Kidney capillary endothelial cell (primary cell): ENCODE data around the gene XCR1.
"Not testable (repeated sequence)": the region's sequence is repeated elsewhere in the genome, so short reads cannot be mapped to it uniquely, and the experiment has no call there.

Experiments
- DNase-seq: peaks from one replicate; pipeline ENCODE4 v3.0.0-alpha.2; 2018; ENCODE audit warnings: low spot score

XCR1 gene, protein sequence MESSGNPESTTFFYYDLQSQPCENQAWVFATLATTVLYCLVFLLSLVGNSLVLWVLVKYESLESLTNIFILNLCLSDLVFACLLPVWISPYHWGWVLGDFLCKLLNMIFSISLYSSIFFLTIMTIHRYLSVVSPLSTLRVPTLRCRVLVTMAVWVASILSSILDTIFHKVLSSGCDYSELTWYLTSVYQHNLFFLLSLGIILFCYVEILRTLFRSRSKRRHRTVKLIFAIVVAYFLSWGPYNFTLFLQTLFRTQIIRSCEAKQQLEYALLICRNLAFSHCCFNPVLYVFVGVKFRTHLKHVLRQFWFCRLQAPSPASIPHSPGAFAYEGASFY

DNA sequence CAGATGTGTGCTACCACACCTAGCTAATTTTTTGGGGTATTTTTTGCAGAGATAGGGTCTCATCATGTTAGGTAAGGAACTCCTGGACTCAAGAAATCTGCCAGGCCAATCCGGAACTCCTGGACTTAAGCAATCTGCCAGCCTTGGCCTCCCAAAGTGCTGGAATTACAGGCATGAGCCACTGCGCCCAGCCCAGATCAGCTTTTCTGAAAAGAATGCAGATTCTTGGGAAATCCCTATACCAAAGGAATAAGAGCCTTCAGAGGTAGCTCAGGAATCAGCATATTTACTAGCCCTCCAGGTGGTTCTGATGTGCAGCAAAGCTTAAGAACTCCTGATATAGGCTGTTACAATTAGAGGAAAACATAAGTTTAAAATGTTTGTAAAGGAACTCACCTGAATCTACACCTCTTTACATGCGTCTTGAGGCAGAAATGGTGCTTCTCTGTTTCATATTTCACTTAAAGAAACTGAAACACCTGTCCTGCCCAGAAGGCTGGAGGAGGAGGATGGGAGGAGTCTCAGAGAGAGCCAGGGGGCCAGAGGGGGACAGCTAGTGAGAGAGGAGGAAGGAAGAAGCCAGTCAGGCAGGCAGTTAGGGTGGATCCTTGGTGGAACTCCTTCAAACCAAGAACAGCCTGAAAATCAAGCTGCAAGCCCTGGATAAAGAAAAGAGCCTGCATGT is at the start of gene XCR1:
Gene XCR1 (minus strand): TSS at position 463 of the 685 bp plus-strand sequence. CDS start 5,536 bp downstream, outside the sequence.
- DNase-seq: no peak

DNA sequence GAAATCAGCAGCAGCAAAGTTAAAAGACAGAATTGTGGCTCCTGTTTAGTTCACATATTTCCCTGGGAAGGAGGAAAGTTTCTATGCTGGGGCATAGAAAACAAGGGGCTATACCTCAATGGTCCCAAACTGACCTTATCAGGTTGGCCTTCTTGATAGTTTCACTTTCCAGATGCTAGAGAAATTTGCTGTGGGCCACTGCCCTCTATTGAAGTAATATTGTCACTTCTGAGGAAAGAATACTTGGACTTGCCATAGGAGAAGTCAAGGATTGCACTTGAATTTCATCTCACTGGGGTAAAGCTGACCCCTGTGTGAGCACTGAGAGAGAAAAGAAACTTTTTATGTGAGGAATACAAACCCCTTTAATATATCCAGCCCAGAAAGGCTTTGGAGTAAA is 49.3 kb upstream of the XCR1 start:
- DNase-seq: no peak

DNA sequence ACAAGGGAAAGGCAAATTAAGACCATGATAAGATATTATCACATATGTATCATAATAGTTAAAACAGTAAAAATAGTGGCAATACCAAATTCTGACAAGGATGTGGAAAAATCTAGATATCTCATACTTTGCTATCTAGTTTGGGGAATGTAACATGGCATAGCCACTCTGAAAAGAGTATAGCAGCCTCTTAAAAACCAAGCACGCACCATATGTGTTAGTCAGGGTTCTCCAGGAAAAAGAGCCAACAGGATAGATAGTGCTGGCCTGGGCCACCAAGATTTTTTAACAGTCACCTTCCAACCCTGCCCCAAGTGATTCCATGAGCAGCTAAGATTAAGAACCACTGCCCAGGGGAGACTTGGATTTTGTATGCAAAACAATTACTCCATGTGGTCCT is 48.5 kb upstream of the XCR1 start:
- no peak for DNase-seq

DNA sequence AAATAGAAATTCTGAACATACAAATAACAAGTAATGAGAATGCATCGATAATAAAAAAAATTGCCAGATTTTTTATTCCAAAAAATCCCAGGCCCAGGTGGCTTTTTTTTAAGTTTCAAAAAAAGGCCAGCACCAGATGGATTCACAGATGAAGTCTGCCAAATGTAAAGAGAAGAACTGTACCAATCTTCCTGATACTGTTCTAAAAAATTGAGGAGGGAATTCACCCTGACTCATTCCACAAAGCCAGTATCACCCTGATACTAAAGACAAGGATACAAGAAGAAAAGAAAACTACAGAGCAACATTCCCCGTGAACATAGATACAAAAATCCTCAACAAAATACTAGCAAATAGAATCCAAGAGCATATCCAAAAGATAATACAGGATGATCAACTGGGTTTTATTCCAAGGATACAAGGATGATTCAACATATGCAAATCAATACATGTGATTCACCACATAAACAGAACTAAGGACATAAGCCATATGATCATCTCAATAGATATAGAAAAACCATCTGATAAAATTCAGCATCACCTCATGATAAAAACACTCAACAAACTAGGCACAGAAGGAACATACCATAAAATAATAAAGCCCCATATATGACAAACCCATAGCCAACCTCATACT is 44.1 kb upstream of the XCR1 start:
- DNase-seq: no peak

DNA sequence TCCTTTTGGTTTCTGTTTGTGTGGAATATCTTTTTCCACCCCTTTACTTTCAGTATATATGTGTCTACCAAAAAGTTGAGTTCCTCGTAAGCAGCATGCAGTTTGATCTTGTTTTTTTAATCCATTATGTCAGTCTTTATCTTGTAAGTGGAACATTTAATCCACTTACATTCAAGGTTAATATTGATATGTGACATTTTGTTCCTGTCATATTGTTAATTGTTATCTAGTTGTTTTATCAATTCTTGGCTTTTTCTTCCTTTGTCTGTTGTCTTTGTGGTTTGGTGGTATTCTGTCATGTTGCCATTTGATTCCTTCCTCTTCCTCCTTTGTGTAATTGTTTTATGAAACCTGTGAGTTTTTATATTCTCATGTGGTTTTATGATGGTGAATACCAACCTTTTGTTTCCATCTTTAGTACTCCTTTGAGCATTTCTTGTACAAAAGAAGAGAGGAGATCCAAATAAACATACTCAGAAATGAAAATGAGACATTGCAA is 43.4 kb upstream of the XCR1 start:
- DNase-seq: no peak

DNA sequence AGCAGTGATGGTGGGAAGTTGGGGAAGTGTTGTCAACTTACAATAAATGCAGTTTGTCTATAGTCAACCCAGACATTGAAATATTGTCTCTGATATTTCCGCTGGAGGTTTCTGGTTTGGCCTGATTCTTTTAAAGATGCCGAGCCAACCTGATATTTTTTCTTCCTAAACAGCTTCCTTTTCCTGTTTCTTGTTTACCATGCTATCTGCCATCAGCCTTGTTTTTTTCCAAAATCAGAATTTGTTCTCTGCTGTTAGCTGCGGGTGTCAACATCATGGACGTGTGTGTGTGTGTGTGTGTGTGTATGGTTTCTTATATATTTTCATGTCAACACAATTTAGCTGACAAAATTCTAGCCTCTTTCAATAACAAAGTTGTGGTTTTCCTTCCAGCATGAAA is 41.2 kb upstream of the XCR1 start:
- DNase-seq: no peak

DNA sequence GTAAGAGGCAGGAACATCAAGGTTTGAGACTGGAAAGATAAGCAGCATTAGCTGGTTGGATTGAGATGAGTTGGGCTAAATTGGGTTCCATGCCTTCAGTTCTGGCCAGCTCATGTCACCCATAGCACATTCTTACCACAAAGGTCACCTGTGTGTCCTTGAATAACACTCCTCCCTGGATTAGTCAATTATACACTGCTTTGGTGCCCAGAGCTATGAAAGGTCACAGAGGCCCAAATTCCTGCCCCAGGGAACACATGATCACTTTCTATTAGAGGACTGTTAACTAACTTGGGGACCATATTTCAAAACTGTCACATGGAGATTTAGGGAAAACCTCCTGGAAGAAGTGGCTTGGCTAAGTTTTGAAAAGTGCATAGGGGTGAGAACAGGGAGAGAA is 40.1 kb upstream of the XCR1 start:
- no peak for DNase-seq

DNA sequence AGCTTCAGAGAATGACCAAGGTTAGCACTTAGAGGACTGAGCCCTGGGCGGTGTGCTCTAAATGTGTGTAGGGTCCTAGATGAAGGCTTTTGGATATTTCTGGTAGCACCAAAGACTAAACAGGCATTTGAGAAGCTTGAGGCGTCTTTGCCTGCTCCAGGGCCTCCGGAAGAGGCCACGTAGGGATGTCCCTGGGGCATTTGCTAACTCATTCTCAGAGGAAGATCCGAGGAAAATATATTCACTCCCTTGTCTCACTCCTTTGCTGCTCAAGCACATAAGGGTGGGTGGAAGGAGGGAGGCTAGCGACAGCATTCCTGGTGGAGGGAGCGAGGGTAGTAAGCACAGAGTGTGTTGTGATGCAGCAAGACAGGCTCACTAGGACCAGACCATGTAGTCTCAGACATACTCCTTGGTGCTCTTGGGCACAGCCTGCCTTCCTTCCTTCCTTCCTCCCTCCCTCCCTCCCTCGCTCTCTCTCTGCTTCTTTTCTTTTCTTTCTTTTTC is 38.5 kb upstream of the XCR1 start:
- no peak for DNase-seq

DNA sequence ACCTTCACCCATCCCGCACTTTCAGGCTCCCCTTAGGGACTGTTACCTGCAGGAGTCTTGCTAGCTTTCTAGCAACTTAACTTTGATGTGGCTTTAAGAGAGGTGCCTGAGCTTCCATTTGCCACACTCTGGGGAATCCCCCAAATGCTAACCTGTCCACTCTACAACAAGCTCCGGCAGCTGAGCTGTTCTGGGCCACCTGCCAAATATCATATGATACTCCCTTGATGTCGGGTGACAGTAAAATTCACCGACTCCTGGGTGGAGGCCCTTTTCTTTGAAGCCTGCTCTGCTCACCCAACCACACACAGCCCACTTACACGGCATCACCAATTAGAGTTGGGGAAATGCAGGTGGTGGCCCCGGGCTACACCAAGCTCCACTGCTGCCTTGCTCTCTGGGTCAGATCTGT is 38.0 kb upstream of the XCR1 start:
- DNase-seq: no peak

DNA sequence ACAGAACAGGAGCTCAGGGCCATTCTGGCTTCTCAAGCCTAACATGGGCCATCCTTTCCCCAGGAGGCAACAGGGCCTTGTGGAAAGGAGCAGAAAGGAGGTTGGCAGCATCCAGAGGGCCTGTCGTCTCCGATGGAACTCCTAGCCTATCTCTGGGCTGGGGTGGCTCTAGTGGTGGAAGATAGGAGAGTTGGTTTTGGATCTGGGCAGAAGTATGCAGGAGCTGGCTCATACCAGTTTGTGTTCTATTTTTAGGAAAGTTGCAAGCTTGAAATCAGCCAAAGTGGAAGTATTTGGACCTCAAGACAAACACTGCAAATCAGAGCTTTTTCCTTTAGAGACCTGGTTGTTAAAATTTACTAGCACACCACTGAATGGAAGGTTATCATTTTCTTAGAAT is 35.4 kb upstream of the XCR1 start:
- no peak for DNase-seq

DNA sequence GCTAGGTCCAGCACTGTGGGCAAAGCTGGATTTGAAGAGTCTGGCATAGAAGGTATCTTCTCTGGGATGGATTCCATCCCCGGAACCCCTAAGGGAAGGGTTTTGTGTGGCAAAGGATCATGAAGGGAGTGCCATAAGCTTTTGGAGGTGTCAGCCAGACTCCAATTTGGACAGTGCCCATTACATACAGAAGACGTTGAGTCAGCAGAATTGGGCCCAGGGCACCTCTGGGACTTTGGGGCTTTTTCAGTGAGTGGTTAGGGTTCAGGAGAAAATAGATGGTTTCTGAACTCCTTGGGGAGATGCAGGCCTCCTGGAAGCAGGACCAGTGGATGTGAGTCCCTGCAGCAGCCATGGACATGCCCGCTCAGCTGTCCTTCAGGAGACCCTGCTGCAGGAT is 34.6 kb upstream of the XCR1 start:
- no peak for DNase-seq

DNA sequence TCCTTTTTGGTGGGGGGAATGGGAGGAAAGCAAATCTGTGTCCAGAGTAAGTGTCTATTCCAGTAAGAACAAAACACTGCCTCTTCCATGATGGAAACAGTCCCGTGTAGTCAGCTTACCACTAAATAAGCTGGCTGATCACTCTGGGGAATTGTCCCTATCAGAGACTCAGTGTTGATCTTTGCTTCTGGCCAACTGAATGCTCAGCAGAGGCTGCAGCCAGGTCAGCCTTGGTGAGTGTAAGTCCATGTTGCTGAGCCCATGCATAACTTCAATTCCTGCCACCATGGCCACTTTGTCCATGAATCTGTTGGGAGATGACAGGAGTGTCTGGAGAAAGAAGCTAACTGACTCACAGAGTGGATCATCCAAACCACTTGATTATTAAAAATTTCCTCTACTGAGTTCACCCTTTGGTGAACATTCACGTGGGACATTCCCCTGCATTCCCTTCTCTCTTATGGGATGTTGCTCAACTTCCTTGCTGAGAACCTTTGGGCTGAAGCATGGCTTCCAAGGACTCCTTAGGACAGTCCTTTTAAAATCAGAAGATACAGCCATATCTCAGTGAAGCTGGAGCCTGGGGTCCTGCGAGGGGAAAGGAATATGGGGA is 33.9 kb upstream of the XCR1 start:
- DNase-seq: no peak

DNA sequence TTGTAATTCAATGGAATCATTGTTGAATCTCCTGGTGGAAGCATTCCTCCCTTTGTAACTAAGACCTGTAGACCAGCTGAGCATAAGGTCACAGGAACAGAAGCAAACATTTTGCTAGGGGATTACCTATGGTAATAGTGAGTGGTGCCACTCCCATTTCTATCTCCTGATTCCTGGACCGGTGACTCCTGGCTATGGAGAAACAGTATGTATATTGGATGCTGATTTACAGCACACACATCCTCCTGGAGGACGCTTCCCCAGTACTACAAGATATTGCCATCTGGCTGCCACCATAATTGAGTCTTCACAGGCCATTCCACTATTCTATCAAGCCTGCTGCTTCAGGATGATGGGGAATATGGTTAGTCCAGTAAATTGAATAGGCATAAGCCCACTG is 33.3 kb upstream of the XCR1 start:
- DNase-seq: no peak

DNA sequence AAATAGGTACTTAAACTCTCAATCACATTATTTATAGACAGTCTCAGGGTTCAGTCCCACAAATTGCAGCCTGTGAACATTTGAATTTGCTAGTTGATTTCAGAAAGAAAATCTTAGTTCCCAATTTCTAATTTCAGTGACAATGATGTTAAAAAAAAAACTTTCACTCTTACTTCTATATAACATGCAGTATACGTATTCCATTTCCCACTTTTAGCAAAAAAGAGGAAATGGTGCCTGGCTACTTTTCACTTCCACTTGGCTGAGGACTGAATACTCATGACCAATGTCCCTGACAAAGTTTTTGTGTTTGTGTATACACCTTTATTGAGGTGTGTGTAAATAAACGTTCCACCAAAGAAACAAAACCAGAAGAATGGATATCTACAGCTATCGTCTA is 32.1 kb upstream of the XCR1 start:
- DNase-seq: no peak

DNA sequence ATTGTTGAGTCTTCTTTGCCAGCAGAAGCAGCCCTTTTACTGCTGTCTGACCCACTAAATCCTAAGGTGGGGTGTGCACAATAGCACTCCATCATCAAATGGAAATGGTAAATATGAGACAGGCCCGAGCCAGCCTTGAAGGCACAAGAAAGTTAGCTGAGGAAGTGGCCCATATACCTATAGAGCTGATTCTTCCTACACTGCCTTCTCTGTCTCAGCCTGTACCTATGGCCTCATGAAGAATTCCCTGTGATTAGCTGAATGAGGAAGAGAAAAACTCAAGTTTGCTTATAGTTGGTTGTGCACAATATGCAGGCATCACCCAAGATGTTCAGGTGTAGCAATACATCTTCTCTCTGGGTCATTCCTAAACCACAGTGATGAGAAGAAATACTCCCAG is 31.7 kb upstream of the XCR1 start:
- DNase-seq: no peak

DNA sequence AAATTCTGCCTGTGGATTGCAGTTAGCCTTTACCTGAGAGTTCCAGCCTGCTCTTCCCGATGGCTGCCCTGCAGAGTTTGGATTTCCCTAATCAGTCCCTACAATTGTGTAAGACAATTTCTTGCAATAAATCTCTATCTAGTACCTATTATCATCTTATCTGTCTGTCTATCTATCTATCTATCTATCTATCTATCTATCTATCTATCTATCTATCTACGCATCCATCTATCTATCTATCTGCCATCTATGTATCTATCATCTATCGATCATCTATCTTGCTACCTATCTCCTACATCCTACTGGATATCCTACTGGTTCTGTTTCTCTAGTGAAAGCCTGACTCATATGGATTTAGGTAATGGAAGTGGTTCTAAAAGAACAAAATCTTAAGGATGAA is 30.4 kb upstream of the XCR1 start:
- no peak for DNase-seq

DNA sequence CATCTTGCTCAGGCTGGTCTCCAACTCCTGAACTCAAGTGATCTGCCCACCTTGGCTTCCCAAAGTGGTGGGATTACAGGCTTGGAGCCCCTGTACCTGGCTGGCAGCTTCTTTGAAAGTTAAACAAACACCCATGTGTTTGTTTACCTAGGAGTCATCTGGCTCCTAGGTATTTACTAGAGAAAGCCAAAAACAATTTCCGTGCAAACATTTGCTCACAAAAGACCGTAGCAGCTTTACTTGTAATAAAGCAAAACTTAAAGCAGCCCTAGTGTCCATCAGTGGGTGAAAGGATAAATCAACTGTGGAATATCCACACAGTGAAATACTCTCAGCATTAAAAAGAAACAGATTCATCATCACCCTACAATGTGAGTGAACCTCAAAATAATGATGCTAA is 29.4 kb upstream of the XCR1 start:
- DNase-seq: no peak

DNA sequence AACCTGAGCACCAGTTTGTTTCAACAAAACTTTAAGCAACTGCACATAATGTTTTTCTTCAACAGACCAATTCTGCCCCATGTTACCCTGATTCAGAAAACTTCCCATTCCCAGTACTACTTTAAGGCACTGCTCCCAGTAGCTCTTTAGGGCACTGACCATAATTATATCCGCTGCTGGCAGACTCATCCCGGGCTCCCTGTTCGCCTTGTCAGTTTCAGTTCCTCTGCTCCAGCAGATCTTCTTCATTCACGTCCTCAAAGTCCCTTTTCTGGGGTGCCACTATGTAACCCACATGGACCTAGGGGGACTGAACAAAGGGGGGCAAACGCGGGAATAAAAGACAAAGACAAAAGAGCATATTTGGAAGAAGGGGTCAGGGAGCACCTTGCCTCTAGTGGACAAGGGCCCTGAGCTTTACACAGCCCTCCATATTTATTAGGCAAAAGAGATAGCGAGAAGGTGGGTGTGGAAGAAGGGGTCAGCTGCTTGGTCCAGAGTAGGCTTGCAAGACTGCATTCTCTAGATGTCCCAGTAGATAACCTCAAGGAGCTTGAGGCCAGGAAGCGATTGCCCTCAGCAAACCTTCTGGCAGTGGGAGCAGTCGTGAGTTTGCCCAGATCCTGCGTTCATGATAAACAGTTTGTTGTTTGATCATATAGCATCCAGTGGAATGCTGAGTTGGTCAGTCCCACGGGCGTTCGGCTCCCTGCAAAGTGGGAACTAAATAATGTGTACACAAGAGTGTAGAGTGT is 26.7 kb upstream of the XCR1 start:
- not testable (repeated sequence) for DNase-seq

DNA sequence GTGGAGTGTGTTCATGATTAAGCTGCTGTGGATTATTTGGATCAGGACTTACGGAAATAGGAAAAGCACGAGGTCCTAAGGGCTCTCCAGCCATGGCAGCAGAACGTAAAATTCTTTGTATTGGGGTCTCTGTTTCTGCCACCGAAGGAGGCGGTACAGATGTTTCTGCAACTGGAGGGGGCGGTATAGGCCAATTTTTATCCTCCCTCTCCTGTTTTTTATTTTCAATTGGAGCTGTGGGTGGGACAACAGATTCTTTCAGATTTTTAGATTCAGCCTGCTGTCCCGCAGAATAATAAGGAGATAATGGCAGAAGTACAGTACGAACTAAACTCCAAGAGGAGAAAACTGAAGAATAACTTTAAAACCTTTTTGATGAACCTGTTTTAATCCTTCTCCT is 26.0 kb upstream of the XCR1 start:
- not testable (repeated sequence) for DNase-seq

DNA sequence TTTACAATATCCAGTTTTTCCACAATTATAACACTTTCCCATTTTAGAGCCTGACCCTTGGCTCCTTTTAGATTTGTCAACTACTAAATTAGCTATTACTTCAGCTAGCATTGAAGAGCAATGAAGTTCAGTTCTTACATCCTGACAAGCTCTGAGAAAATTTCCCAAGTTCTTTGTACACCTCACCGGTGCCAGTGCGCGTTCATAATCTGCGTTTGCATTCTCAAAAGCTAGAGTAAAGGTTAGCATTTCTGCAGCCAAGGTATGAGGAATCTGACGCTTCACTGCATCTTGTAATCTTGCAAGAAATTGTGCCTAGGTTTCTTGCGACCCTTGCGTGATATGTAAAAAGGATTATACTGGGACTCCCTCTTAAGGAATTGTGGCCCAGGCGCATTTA is 25.2 kb upstream of the XCR1 start:
- DNase-seq: no peak

DNA sequence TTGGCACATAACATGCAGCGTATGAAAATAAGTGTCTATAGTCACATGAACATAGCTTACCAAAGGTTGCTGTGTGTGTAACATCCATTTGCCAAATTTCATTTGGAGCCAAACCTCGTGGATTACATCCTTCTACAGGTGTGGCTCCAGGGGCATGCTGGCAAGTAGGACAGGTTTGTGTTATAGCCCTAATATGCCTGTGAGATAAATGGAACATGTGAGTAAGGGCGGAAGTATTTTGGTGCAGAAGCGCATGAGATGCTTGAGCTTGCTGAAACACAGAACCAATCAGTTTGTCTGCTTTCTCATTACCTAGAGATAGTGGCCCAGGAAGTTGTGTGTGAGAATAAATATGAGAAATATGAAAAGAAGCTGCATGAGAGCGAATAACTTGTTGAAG is 21.8 kb upstream of the XCR1 start:
- DNase-seq: no peak

DNA sequence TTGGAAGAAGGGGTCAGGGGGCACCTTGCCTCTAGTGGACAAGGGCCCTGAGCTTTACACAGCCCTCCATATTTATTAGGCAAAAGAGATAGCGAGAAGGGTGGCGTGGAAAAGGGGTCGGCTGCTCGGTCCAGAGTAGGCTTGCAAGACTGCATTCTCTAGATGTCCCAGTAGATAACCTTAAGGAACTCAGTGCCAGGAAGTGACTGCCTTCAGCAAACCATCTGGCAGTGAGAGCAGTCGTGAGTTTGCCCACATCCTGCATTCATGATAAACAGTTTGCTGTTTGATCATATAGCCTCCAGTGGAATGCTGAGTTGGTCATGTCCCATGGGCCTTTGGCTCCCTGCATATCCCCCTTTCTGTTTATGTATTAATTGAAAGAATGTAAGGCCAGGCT is 18.9 kb upstream of the XCR1 start:
- DNase-seq: not testable (repeated sequence)
